ENCODE measurements around the gene MARK2. TPM values are rescaled to one million over a fixed set of nuclear protein-coding genes. Genes with fewer than 3 reads are reported as not detected.
A peak's percentile ranks its signal among the peaks of the same experiment; 100 is the strongest.

MARK2 gene
- total RNA-seq, 1 experiment from 2014 or later = 22.1 TPM

- Histone ChIP-seq H3K36me3 (ENCODE audit: insufficient read depth, low read length) (no peaks in the 10 kb centered on the region), H3K27me3 (ENCODE audit: low read length) (no peaks in the 10 kb centered on the region), H3K4me1 (ENCODE audit: low read length) (peaks cover 30% of the 10 kb centered on the region), H3K79me2 (ENCODE audit: low read length) (no peaks in the 10 kb centered on the region), H3K9me3 (ENCODE audit: low read length) (no peaks in the 10 kb centered on the region), H3K27ac (ENCODE audit: low read length) (no peak overlapping the region), H3K9me2 (replicated peaks; ENCODE audit: insufficient read depth, low read length) (no peaks in the 10 kb centered on the region), H2AFZ (ENCODE audit: low read length) (no peak overlapping the region), H3K4me3 (ENCODE audit: low read length) (peak overlapping the region; percentile 30; the same call in 1 of the 2 replicates), H3K4me2 (ENCODE audit: low read depth, low read length, poor library complexity, severe bottlenecking) (peak overlapping the region; percentile 93), H3K9ac (ENCODE audit: low read length) (peak overlapping the region; percentile 75), H4K20me1 (ENCODE audit: insufficient read depth, low read depth, low read length) (no peaks in the 10 kb centered on the region)
- no peak for DNase-seq
Measured at GRCh38 chr11:63918507-63919191, 79.7 kb downstream of the MARK2 start.

- H2AFZ ChIP-seq (ENCODE audit: low read length) = no peak overlapping the region
- H3K27me3 ChIP-seq (ENCODE audit: low read length) = no peaks in the 10 kb centered on the region
- H3K4me1 ChIP-seq (ENCODE audit: low read length) = peaks cover 30% of the 10 kb centered on the region
- H3K79me2 ChIP-seq (ENCODE audit: low read length) = no peaks in the 10 kb centered on the region
- H3K9me3 ChIP-seq (ENCODE audit: low read length) = no peaks in the 10 kb centered on the region
- H3K27ac ChIP-seq (ENCODE audit: low read length) = no peak overlapping the region
- H3K36me3 ChIP-seq (ENCODE audit: insufficient read depth, low read length) = no peaks in the 10 kb centered on the region
- no peaks in the 10 kb centered on the region for H3K9me2 ChIP-seq (replicated peaks; ENCODE audit: insufficient read depth, low read length)
- H3K9ac ChIP-seq (ENCODE audit: low read length) = peak overlapping the region; percentile 75
- peak overlapping the region; percentile 93 for H3K4me2 ChIP-seq (ENCODE audit: low read depth, low read length, poor library complexity, severe bottlenecking)
- peak overlapping the region; percentile 30; the same call in 1 of the 2 replicates for H3K4me3 ChIP-seq (ENCODE audit: low read length)
- no peak for DNase-seq
- no peaks in the 10 kb centered on the region for H4K20me1 ChIP-seq (ENCODE audit: insufficient read depth, low read depth, low read length)
Measured at GRCh38 chr11:63919267-63920125, 80.6 kb downstream of the MARK2 start.

- Histone ChIP-seq H3K4me3 (ENCODE audit: low read length) (no peak overlapping the region), H3K4me2 (ENCODE audit: low read depth, low read length, poor library complexity, severe bottlenecking) (no peak overlapping the region), H3K27ac (ENCODE audit: low read length) (no peak overlapping the region), H3K9ac (ENCODE audit: low read length) (no peak overlapping the region), H3K79me2 (ENCODE audit: low read length) (no peaks in the 10 kb centered on the region), H3K9me2 (replicated peaks; ENCODE audit: insufficient read depth, low read length) (no peaks in the 10 kb centered on the region), H2AFZ (ENCODE audit: low read length) (no peak overlapping the region), H4K20me1 (ENCODE audit: insufficient read depth, low read depth, low read length) (no peaks in the 10 kb centered on the region), H3K4me1 (ENCODE audit: low read length) (peaks cover 30% of the 10 kb centered on the region), H3K27me3 (ENCODE audit: low read length) (no peaks in the 10 kb centered on the region), H3K36me3 (ENCODE audit: insufficient read depth, low read length) (no peaks in the 10 kb centered on the region), H3K9me3 (ENCODE audit: low read length) (no peaks in the 10 kb centered on the region)
- no peak for DNase-seq
Measured at GRCh38 chr11:63920126-63920938, 81.4 kb downstream of the MARK2 start.

DNA sequence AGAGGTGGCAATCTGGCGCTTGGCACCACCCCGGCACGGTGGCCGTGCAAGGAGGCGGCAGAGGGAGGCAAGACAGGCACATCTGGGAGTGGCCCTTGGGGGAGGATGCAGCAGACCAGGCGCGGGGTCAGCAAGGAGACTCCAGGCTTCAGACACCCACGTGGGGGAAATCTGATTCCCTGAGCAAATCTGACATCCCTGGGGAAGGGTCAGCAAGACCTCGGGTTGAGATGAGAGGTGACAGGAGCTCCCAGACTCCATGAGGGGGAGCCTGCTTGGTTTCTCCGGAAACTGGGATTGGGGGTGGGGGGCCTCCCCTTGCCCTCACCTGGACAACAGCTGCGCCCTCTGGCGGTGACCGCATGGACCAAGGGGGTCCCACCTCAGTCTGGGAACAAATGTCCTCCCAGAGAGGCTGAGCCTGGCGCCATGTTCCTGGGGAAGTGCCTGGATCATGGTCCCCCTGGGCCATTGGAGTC is 82.1 kb downstream of the MARK2 start:
- no peak overlapping the region for H3K4me2 ChIP-seq (ENCODE audit: low read depth, low read length, poor library complexity, severe bottlenecking)
- no peak overlapping the region for H3K27ac ChIP-seq (ENCODE audit: low read length)
- no peaks in the 10 kb centered on the region for H3K9me2 ChIP-seq (replicated peaks; ENCODE audit: insufficient read depth, low read length)
- peak; percentile 69 for DNase-seq
- no peaks in the 10 kb centered on the region for H3K36me3 ChIP-seq (ENCODE audit: insufficient read depth, low read length)
- H4K20me1 ChIP-seq (ENCODE audit: insufficient read depth, low read depth, low read length) = no peaks in the 10 kb centered on the region
- H2AFZ ChIP-seq (ENCODE audit: low read length) = no peak overlapping the region
- H3K27me3 ChIP-seq (ENCODE audit: low read length) = no peaks in the 10 kb centered on the region
- H3K4me1 ChIP-seq (ENCODE audit: low read length) = peaks cover 30% of the 10 kb centered on the region
- H3K9ac ChIP-seq (ENCODE audit: low read length) = no peak overlapping the region
- no peaks in the 10 kb centered on the region for H3K79me2 ChIP-seq (ENCODE audit: low read length)
- H3K4me3 ChIP-seq (ENCODE audit: low read length) = no peak overlapping the region
- no peaks in the 10 kb centered on the region for H3K9me3 ChIP-seq (ENCODE audit: low read length)

- no peaks in the 10 kb centered on the region for H3K9me3 ChIP-seq (ENCODE audit: low read length)
- H3K27ac ChIP-seq (ENCODE audit: low read length) = no peak overlapping the region
- H3K79me2 ChIP-seq (ENCODE audit: low read length) = no peaks in the 10 kb centered on the region
- H3K4me1 ChIP-seq (ENCODE audit: low read length) = peaks cover 17% of the 10 kb centered on the region
- no peak overlapping the region for H3K9ac ChIP-seq (ENCODE audit: low read length)
- no peaks in the 10 kb centered on the region for H4K20me1 ChIP-seq (ENCODE audit: insufficient read depth, low read depth, low read length)
- no peak overlapping the region for H3K4me2 ChIP-seq (ENCODE audit: low read depth, low read length, poor library complexity, severe bottlenecking)
- no peaks in the 10 kb centered on the region for H3K9me2 ChIP-seq (replicated peaks; ENCODE audit: insufficient read depth, low read length)
- DNase-seq = no peak
- no peaks in the 10 kb centered on the region for H3K27me3 ChIP-seq (ENCODE audit: low read length)
- H3K4me3 ChIP-seq (ENCODE audit: low read length) = no peak overlapping the region
- H2AFZ ChIP-seq (ENCODE audit: low read length) = no peak overlapping the region
- no peaks in the 10 kb centered on the region for H3K36me3 ChIP-seq (ENCODE audit: insufficient read depth, low read length)
Measured at GRCh38 chr11:63922673-63923192, 83.8 kb downstream of the MARK2 start.

- no peak overlapping the region for H3K27ac ChIP-seq (ENCODE audit: low read length)
- no peak overlapping the region for H3K4me3 ChIP-seq (ENCODE audit: low read length)
- no peaks in the 10 kb centered on the region for H3K9me3 ChIP-seq (ENCODE audit: low read length)
- no peaks in the 10 kb centered on the region for H3K27me3 ChIP-seq (ENCODE audit: low read length)
- H3K36me3 ChIP-seq (ENCODE audit: insufficient read depth, low read length) = no peaks in the 10 kb centered on the region
- H2AFZ ChIP-seq (ENCODE audit: low read length) = no peak overlapping the region
- no peaks in the 10 kb centered on the region for H4K20me1 ChIP-seq (ENCODE audit: insufficient read depth, low read depth, low read length)
- H3K4me1 ChIP-seq (ENCODE audit: low read length) = peaks cover 12% of the 10 kb centered on the region
- H3K9ac ChIP-seq (ENCODE audit: low read length) = no peak overlapping the region
- DNase-seq = no peak
- no peak overlapping the region for H3K4me2 ChIP-seq (ENCODE audit: low read depth, low read length, poor library complexity, severe bottlenecking)
- H3K9me2 ChIP-seq (replicated peaks; ENCODE audit: insufficient read depth, low read length) = no peaks in the 10 kb centered on the region
- H3K79me2 ChIP-seq (ENCODE audit: low read length) = no peaks in the 10 kb centered on the region
Measured at GRCh38 chr11:63923319-63923718, 84.4 kb downstream of the MARK2 start.

- Histone ChIP-seq H3K4me2 (ENCODE audit: low read depth, low read length, poor library complexity, severe bottlenecking) (no peak overlapping the region), H3K9me2 (replicated peaks; ENCODE audit: insufficient read depth, low read length) (no peaks in the 10 kb centered on the region), H3K27ac (ENCODE audit: low read length) (no peak overlapping the region), H3K27me3 (ENCODE audit: low read length) (no peaks in the 10 kb centered on the region), H3K4me3 (ENCODE audit: low read length) (no peak overlapping the region), H3K9ac (ENCODE audit: low read length) (no peak overlapping the region), H3K4me1 (ENCODE audit: low read length) (no peaks in the 10 kb centered on the region), H3K79me2 (ENCODE audit: low read length) (no peaks in the 10 kb centered on the region), H3K36me3 (ENCODE audit: insufficient read depth, low read length) (no peaks in the 10 kb centered on the region), H4K20me1 (ENCODE audit: insufficient read depth, low read depth, low read length) (no peaks in the 10 kb centered on the region), H3K9me3 (ENCODE audit: low read length) (no peaks in the 10 kb centered on the region), H2AFZ (ENCODE audit: low read length) (no peak overlapping the region)
- no peak for DNase-seq
Measured at GRCh38 chr11:63929616-63930015, 90.7 kb downstream of the MARK2 start.
